GM12878 (cell line): ENCODE results near the gene REEP5. TPM values are rescaled to one million over a fixed set of nuclear protein-coding genes. Genes with fewer than 3 reads are reported as not detected.
"Not testable (repeated sequence)": the region's sequence is repeated elsewhere in the genome, so short reads cannot be mapped to it uniquely, and the experiment has no call there.

Source experiments
- ATAC-seq: fragments of 200-7000 bp; cut with Tn5 transposase; 3 replicates; pipeline ENCODE4 v1.9.1; 2020; ENCODE audit warnings: mild to moderate bottlenecking, moderate library complexity
- BruUV-seq: library from RNA; stranded (reverse); fragments of 400-500 nt; replicated peaks from 2 replicates; lab custom pipeline; 2021; lab: Mats Ljungman, UMichigan
- CTCF ChIA-PET: fragments of 300-600 bp; sonication (Branson Sonifier 250); formaldehyde crosslinking; extraction: SDS; loops from one replicate; lab custom pipeline; 2021; ENCODE audit warnings: inconsistent platforms; lab: Yijun Ruan, JAX
- POLR2A ChIA-PET: fragments of 350-600 bp; formaldehyde crosslinking; extraction: SDS; loops from one replicate; lab custom pipeline; 2021; ENCODE audit warnings: inconsistent platforms; lab: Charles Lee
- RAD21 ChIA-PET: fragments of 300-600 bp; sonication (Branson Sonifier 250); formaldehyde crosslinking; loops from one replicate; lab custom pipeline; 2023; ENCODE audit warnings: antibody characterized with exemption; ENCODE audit not compliant: unreplicated experiment; lab: Charles Lee
- SMC1A ChIA-PET: fragments of 300-600 bp; sonication (Branson Sonifier 250); formaldehyde crosslinking; loops from one replicate; lab custom pipeline; 2023; ENCODE audit not compliant: unreplicated experiment, uncharacterized antibody; lab: Charles Lee
- DNase-seq: peaks from one replicate; pipeline ENCODE4 v3.0.0-alpha.2; 2011; ENCODE audit warnings: low read depth, low spot score
- FAIRE-seq: peaks from 3 replicates; lab custom pipeline; 2011; peaks lifted over from hg19 to GRCh38; lab: Jason Lieb, UNC
- H2AFZ ChIP-seq: 2 replicates; pipeline ENCODE4 v1.6.0; 2011; ENCODE audit warnings: low read depth, low read length, control low read depth; ENCODE audit not compliant: control insufficient read depth
- H3K27ac ChIP-seq: 2 replicates; pipeline ENCODE4 v1.5.1; 2011; ENCODE audit warnings: control low read depth; ENCODE audit not compliant: control insufficient read depth, insufficient read depth
- H3K27me3 ChIP-seq, 2 experiments: replicated peaks in 1 of 2; 2 replicates each; pipeline versions ENCODE4 v1.6.0 to v1.6.1; 2011; ENCODE audit warnings: low read length in 1 of 2; ENCODE audit not compliant: control insufficient read depth in 2 of 2, insufficient read depth in 2 of 2
- H3K36me3 ChIP-seq, 2 experiments: 2 replicates each; pipeline ENCODE4 v1.5.1; 2011; ENCODE audit warnings: low read length in 1 of 2; ENCODE audit not compliant: control insufficient read depth in 2 of 2, insufficient read depth in 2 of 2
- H3K4me1 ChIP-seq: 2 replicates; pipeline ENCODE4 v1.6.1; 2011; ENCODE audit warnings: mild to moderate bottlenecking, low read length, moderate library complexity, mixed read lengths; ENCODE audit not compliant: control insufficient read depth, insufficient read depth
- H3K4me2 ChIP-seq: 2 replicates; pipeline ENCODE4 v1.6.0; 2011; ENCODE audit warnings: control low read depth; ENCODE audit not compliant: control insufficient read depth, insufficient read depth
- H3K4me3 ChIP-seq: fragments of 200-600 bp; sonication (generic); 2 replicates; pipeline ENCODE4 v1.5.1; 2016
- H3K79me2 ChIP-seq: 2 replicates; pipeline ENCODE4 v1.6.0; 2011; ENCODE audit warnings: low read length; ENCODE audit not compliant: control insufficient read depth, insufficient read depth
- H3K9ac ChIP-seq: 2 replicates; pipeline ENCODE4 v1.8.0; 2011; ENCODE audit warnings: low read length, control low read depth, mixed read lengths; ENCODE audit not compliant: control insufficient read depth, insufficient read depth
- H3K9me3 ChIP-seq: replicated peaks from 3 replicates; pipeline ENCODE4 v1.5.1; 2011; ENCODE audit warnings: mild to moderate bottlenecking, low read length; ENCODE audit not compliant: control insufficient read depth, insufficient read depth
- H4K20me1 ChIP-seq: 2 replicates; pipeline ENCODE4 v1.6.0; 2011; ENCODE audit not compliant: control insufficient read depth, insufficient read depth
- GATAD2B ChIP-seq: fragments of 450-650 bp; conservative IDR thresholded peaks from 2 replicates; pipeline ENCODE4 v1.6.1; 2017; ENCODE audit warnings: low read depth, mild to moderate bottlenecking, moderate library complexity
- HDGF ChIP-seq: fragments of 450-650 bp; IDR thresholded peaks from 2 replicates; pipeline ENCODE4 v1.6.1; 2016; ENCODE audit warnings: antibody characterized with exemption
- JUNB ChIP-seq: IDR thresholded peaks from 2 replicates; pipeline ENCODE4 v1.6.1; 2016; ENCODE audit warnings: antibody characterized with exemption, mild to moderate bottlenecking
- SMARCA5 ChIP-seq: fragments of 450-650 bp; IDR thresholded peaks from 2 replicates; pipeline ENCODE4 v1.6.1; 2017; ENCODE audit warnings: mild to moderate bottlenecking
- ZNF217 ChIP-seq: fragments of 450-650 bp; IDR thresholded peaks from 2 replicates; pipeline ENCODE4 v1.6.1; 2017; ENCODE audit warnings: antibody characterized with exemption, mild to moderate bottlenecking
- ZNF24 ChIP-seq: fragments of 450-650 bp; IDR thresholded peaks from 2 replicates; pipeline ENCODE4 v1.6.1; 2017; ENCODE audit warnings: antibody characterized with exemption, mild to moderate bottlenecking
- WGBS: methylation state at CpG from one replicate; pipeline ENCODE4 v1.1.6; 2016; ENCODE audit warnings: low lambda C conversion rate; ENCODE audit not compliant: insufficient replicate concordance, insufficient coverage; ENCODE audit errors: missing lambda C conversion rate; 5-methylcytosine and 5-hydroxymethylcytosine counted together
- in situ Hi-C: fragments of 300-500 bp; cut with MboI; formaldehyde crosslinking; loops from 9 replicates; pipeline ENCODE4 v1.14.3; 2018; ENCODE audit warnings: mixed read lengths
- intact Hi-C: fragments of 100-400 bp; cut with micrococcal nuclease; formaldehyde crosslinking; loops from one replicate; pipeline ENCODE4 v1.14.2; 2022; ENCODE audit not compliant: unreplicated experiment
- polyA plus RNA-seq, 11 experiments: library from polyadenylated mRNA; depleted of rRNA in 4 of 11; unstranded in 6 of 11; stranded (reverse) in 5 of 11; fragments of >200 nt; fragmentation: Nextera tagmentation in 4 of 11; fragmentation: Illumina TruSeq in 1 of 11; extraction: Ambion mirVana in 4 of 11; extraction: Trizol in 1 of 11; gene quantifications; 1 replicate in 1 of 11; 2 replicates in 10 of 11; pipeline versions ENCODE4 v1.2.1 to v1.2.3, GENCODE V29; 2011 to 2016; ENCODE audit warnings: inconsistent platforms in 2 of 11, missing spikeins in 2 of 11, low read depth in 1 of 11
- total RNA-seq, 4 experiments: library from RNA; depleted of rRNA in 3 of 4; stranded (reverse); fragments of >200 nt in 3 of 4; fragmentation: Illumina TruSeq in 1 of 4; extraction: Trizol in 1 of 4; gene quantifications; 2 replicates each; pipeline versions ENCODE4 v1.2.1 to v1.2.3, GENCODE V29; 2013 to 2021

Gene REEP5
- total and polyA plus RNA-seq, 10 of the 15 experiments (the other 5 are each of a cell fraction or from before 2014, with no cell fraction given), result 30.5 to 211 (median 113) TPM

GRCh38 chr5:112965733-112966306, 43.8 kb upstream of the REEP5 start:
- POLR2A ChIA-PET, result interaction anchor here (3.9 kb wide), 1 partner anchor 11 kb away, joined by 15 read pairs; the partner anchor contains the start of gene DCP2
- intact Hi-C loops (no loop called here), in situ Hi-C loops (loop anchor here (5.0 to 25.0 kb wide), 3 partner anchors 39 to 1454 kb away; partner anchors contain the start of genes SRP19 and STARD4)
- no peak overlapping the region for H3K9ac ChIP-seq
- no peak overlapping the region for H3K27ac ChIP-seq
- H3K36me3 ChIP-seq, result no peaks in the 10 kb centered on the region
- no peak overlapping the region; the same call in 1 of the 2 replicates for H3K4me2 ChIP-seq
- RAD21 ChIA-PET, result interaction anchor here (0.8 to 9.8 kb wide), 4 partner anchors 10 to 105 kb away, joined by 3 to 85 read pairs (median 4); partner anchors contain the start of genes DCP2, REEP5 and SRP19
- no peaks in the 10 kb centered on the region for H4K20me1 ChIP-seq
- FAIRE-seq, result no peak
- 72% methylated on average over 8 of the region's 8 CpGs for WGBS
- no peaks in the 10 kb centered on the region for H3K27me3 ChIP-seq
- ATAC-seq, result no peak
- no TSS peak for BruUV-seq
- SMC1A ChIA-PET, result interaction anchor here (1.0 to 3.8 kb wide), 6 partner anchors 9 to 101 kb away, joined by 3 to 33 read pairs (median 4); partner anchors contain the start of genes DCP2 and REEP5
- H3K9me3 ChIP-seq, result no peaks in the 10 kb centered on the region
- H3K79me2 ChIP-seq, result no peaks in the 10 kb centered on the region
- no peak overlapping the region; the same call in none of the 2 replicates for H2AFZ ChIP-seq
- TF ChIP-seq ZNF217, result no peak
- TF ChIP-seq JUNB, result peak; percentile 23; the same call in 1 of the 2 replicates
- CTCF ChIA-PET, result interaction anchor here (0.6 to 2.7 kb wide), 7 partner anchors 15 to 544 kb away, joined by 3 to 12 read pairs (median 4); no protein-coding TSS in a partner anchor
- peaks cover 40% of the 10 kb centered on the region for H3K4me1 ChIP-seq
- H3K4me3 ChIP-seq, result no peak overlapping the region
- DNase-seq, result no peak

- H4K20me1 ChIP-seq, ATAC-seq, H3K9ac ChIP-seq, H3K27me3 ChIP-seq, H3K79me2 ChIP-seq, intact Hi-C loops, BruUV-seq, FAIRE-seq, H3K9me3 ChIP-seq, H3K4me3 ChIP-seq, H3K36me3 ChIP-seq, DNase-seq: not testable (repeated sequence)
- Histone ChIP-seq H3K4me1 (peaks cover 38% of the 10 kb centered on the region), H2AFZ (peak overlapping the region; percentile 44), H3K4me2 (peak overlapping the region; percentile 64), H3K27ac (peak overlapping the region; percentile 35)
- ChIA-PET RAD21 (interaction anchor here (1.1 to 9.8 kb wide), 7 partner anchors 13 to 115 kb away, joined by 3 to 85 read pairs (median 6); partner anchors contain the start of genes DCP2 and REEP5), SMC1A (interaction anchor here (0.7 to 5.0 kb wide), 17 partner anchors 10 to 247 kb away, joined by 3 to 34 read pairs (median 5); partner anchors contain the start of gene DCP2), POLR2A (interaction anchor here (1.4 to 2.0 kb wide), 4 partner anchors 13 to 42 kb away, joined by 3 to 9 read pairs (median 6); partner anchors contain the start of genes DCP2 and REEP5), CTCF (interaction anchor here (0.7 to 2.6 kb wide), 16 partner anchors 10 to 185 kb away, joined by 3 to 9 read pairs (median 4); partner anchors contain the start of gene DCP2)
- in situ Hi-C loops, result loop anchor here (25.0 kb wide), 1 partner anchor 1451 kb away; the partner anchor contains the start of gene STARD4
- 53% methylated on average over 3 of the region's 3 CpGs for WGBS
- TF ChIP-seq ZNF24 (0 out of 2 replicates have a peak, but pooled peaks have one; percentile 4), HDGF (peak; percentile 30; the same call in 1 of the 2 replicates), GATAD2B (peak; percentile 18; the same call in 1 of the 2 replicates), SMARCA5 (0 out of 2 replicates have a peak, but pooled peaks have one; percentile 60)
Measured at GRCh38 chr5:112963374-112963733, 41.3 kb upstream of the REEP5 start.
